ENCODE results near the gene SH2D3C.
"Not testable (repeated sequence)": the region's sequence is repeated elsewhere in the genome, so short reads cannot be mapped to it uniquely, and the experiment has no call there.

The SH2D3C gene

GRCh38 chr9:127762111-127762676 lies 16.3 kb downstream of the SH2D3C start:
- Histone ChIP-seq H3K4me3 (ENCODE audit: low read length) (no peak overlapping the region), H3K27me3 (ENCODE audit: control insufficient read depth, insufficient read depth, low read length) (no peaks in the 10 kb centered on the region), H3K4me1 (ENCODE audit: control insufficient read depth, insufficient read depth, low read length) (no peaks in the 10 kb centered on the region), H3K9ac (ENCODE audit: low read length) (no peak overlapping the region), H3K27ac (ENCODE audit: low read depth, low read length) (no peak overlapping the region), H3K36me3 (ENCODE audit: control insufficient read depth, insufficient read depth, low read length) (peaks cover 3% of the 10 kb centered on the region)

- peaks cover 3% of the 10 kb centered on the region for H3K36me3 ChIP-seq (ENCODE audit: control insufficient read depth, insufficient read depth, low read length)
- no peak overlapping the region for H3K27ac ChIP-seq (ENCODE audit: low read depth, low read length)
- H3K9ac ChIP-seq (ENCODE audit: low read length), result no peak overlapping the region
- no peaks in the 10 kb centered on the region for H3K27me3 ChIP-seq (ENCODE audit: control insufficient read depth, insufficient read depth, low read length)
- H3K4me3 ChIP-seq (ENCODE audit: low read length), result no peak overlapping the region
- no peaks in the 10 kb centered on the region for H3K4me1 ChIP-seq (ENCODE audit: control insufficient read depth, insufficient read depth, low read length)
Observed at GRCh38 chr9:127761491-127761956, 16.9 kb downstream of the SH2D3C start.

- no peak overlapping the region for H3K9ac ChIP-seq (ENCODE audit: low read length)
- H3K27me3 ChIP-seq (ENCODE audit: control insufficient read depth, insufficient read depth, low read length), result no peaks in the 10 kb centered on the region
- no peaks in the 10 kb centered on the region for H3K4me1 ChIP-seq (ENCODE audit: control insufficient read depth, insufficient read depth, low read length)
- H3K4me3 ChIP-seq (ENCODE audit: low read length), result no peak overlapping the region
- peaks cover 3% of the 10 kb centered on the region for H3K36me3 ChIP-seq (ENCODE audit: control insufficient read depth, insufficient read depth, low read length)
- H3K27ac ChIP-seq (ENCODE audit: low read depth, low read length), result no peak overlapping the region
Observed at GRCh38 chr9:127761061-127761460, 17.4 kb downstream of the SH2D3C start.

- peaks cover 3% of the 10 kb centered on the region for H3K36me3 ChIP-seq (ENCODE audit: control insufficient read depth, insufficient read depth, low read length)
- no peaks in the 10 kb centered on the region for H3K27me3 ChIP-seq (ENCODE audit: control insufficient read depth, insufficient read depth, low read length)
- no peak overlapping the region for H3K4me3 ChIP-seq (ENCODE audit: low read length)
- H3K27ac ChIP-seq (ENCODE audit: low read depth, low read length), result no peak overlapping the region
- no peaks in the 10 kb centered on the region for H3K4me1 ChIP-seq (ENCODE audit: control insufficient read depth, insufficient read depth, low read length)
- H3K9ac ChIP-seq (ENCODE audit: low read length), result no peak overlapping the region
Observed at GRCh38 chr9:127758843-127759242, 19.6 kb downstream of the SH2D3C start.

- H3K4me1 ChIP-seq (ENCODE audit: control insufficient read depth, insufficient read depth, low read length), result not testable (repeated sequence)
Observed at GRCh38 chr9:127756776-127757175, 21.7 kb downstream of the SH2D3C start.

GRCh38 chr9:127756233-127756632 lies 22.2 kb downstream of the SH2D3C start:
- H3K36me3 ChIP-seq (ENCODE audit: control insufficient read depth, insufficient read depth, low read length), result peaks cover 3% of the 10 kb centered on the region
- no peak overlapping the region for H3K9ac ChIP-seq (ENCODE audit: low read length)
- H3K4me3 ChIP-seq (ENCODE audit: low read length), result no peak overlapping the region
- H3K27me3 ChIP-seq (ENCODE audit: control insufficient read depth, insufficient read depth, low read length), result no peaks in the 10 kb centered on the region
- no peaks in the 10 kb centered on the region for H3K4me1 ChIP-seq (ENCODE audit: control insufficient read depth, insufficient read depth, low read length)
- no peak overlapping the region for H3K27ac ChIP-seq (ENCODE audit: low read depth, low read length)

More at GRCh38 chr9:127756776-127757175, 21.7 kb downstream of the SH2D3C start:
- H3K4me3 ChIP-seq (ENCODE audit: low read length); H3K9ac ChIP-seq (ENCODE audit: low read length); H3K27ac ChIP-seq (ENCODE audit: low read depth, low read length); H3K36me3 ChIP-seq (ENCODE audit: control insufficient read depth, insufficient read depth, low read length); H3K27me3 ChIP-seq (ENCODE audit: control insufficient read depth, insufficient read depth, low read length): not testable (repeated sequence)

- no peak overlapping the region for H3K27ac ChIP-seq (ENCODE audit: low read depth, low read length)
- H3K9ac ChIP-seq (ENCODE audit: low read length), result no peak overlapping the region
- no peak overlapping the region for H3K4me3 ChIP-seq (ENCODE audit: low read length)
Observed at GRCh38 chr9:127755061-127756060, 23.1 kb downstream of the SH2D3C start.

GRCh38 chr9:127754099-127755060 lies 24.1 kb downstream of the SH2D3C start:
- H3K9ac ChIP-seq (ENCODE audit: low read length), result no peak overlapping the region
- no peaks in the 10 kb centered on the region for H3K4me1 ChIP-seq (ENCODE audit: control insufficient read depth, insufficient read depth, low read length)
- H3K27ac ChIP-seq (ENCODE audit: low read depth, low read length), result no peak overlapping the region
- H3K4me3 ChIP-seq (ENCODE audit: low read length), result no peak overlapping the region
- H3K27me3 ChIP-seq (ENCODE audit: control insufficient read depth, insufficient read depth, low read length), result no peaks in the 10 kb centered on the region
- H3K36me3 ChIP-seq (ENCODE audit: control insufficient read depth, insufficient read depth, low read length), result peaks cover 6% of the 10 kb centered on the region

More at GRCh38 chr9:127755061-127756060, 23.1 kb downstream of the SH2D3C start:
- Histone ChIP-seq H3K36me3 (ENCODE audit: control insufficient read depth, insufficient read depth, low read length) (peaks cover 6% of the 10 kb centered on the region), H3K4me1 (ENCODE audit: control insufficient read depth, insufficient read depth, low read length) (no peaks in the 10 kb centered on the region), H3K27me3 (ENCODE audit: control insufficient read depth, insufficient read depth, low read length) (no peaks in the 10 kb centered on the region)

- H3K9ac ChIP-seq (ENCODE audit: low read length), result no peak overlapping the region
- H3K4me3 ChIP-seq (ENCODE audit: low read length), result no peak overlapping the region
- no peaks in the 10 kb centered on the region for H3K4me1 ChIP-seq (ENCODE audit: control insufficient read depth, insufficient read depth, low read length)
- H3K36me3 ChIP-seq (ENCODE audit: control insufficient read depth, insufficient read depth, low read length), result peaks cover 6% of the 10 kb centered on the region
- H3K27me3 ChIP-seq (ENCODE audit: control insufficient read depth, insufficient read depth, low read length), result no peaks in the 10 kb centered on the region
- no peak overlapping the region for H3K27ac ChIP-seq (ENCODE audit: low read depth, low read length)
Observed at GRCh38 chr9:127753622-127754021, 24.8 kb downstream of the SH2D3C start.

GRCh38 chr9:127753148-127753547 lies 25.3 kb downstream of the SH2D3C start:
- Histone ChIP-seq H3K9ac (ENCODE audit: low read length) (no peak overlapping the region), H3K4me3 (ENCODE audit: low read length) (no peak overlapping the region), H3K27ac (ENCODE audit: low read depth, low read length) (no peak overlapping the region), H3K27me3 (ENCODE audit: control insufficient read depth, insufficient read depth, low read length) (no peaks in the 10 kb centered on the region), H3K36me3 (ENCODE audit: control insufficient read depth, insufficient read depth, low read length) (peaks cover 3% of the 10 kb centered on the region), H3K4me1 (ENCODE audit: control insufficient read depth, insufficient read depth, low read length) (no peaks in the 10 kb centered on the region)

GRCh38 chr9:127751269-127752054 lies 27.0 kb downstream of the SH2D3C start:
- Histone ChIP-seq H3K27me3 (ENCODE audit: control insufficient read depth, insufficient read depth, low read length) (no peaks in the 10 kb centered on the region), H3K9ac (ENCODE audit: low read length) (no peak overlapping the region), H3K36me3 (ENCODE audit: control insufficient read depth, insufficient read depth, low read length) (peaks cover 3% of the 10 kb centered on the region), H3K4me3 (ENCODE audit: low read length) (no peak overlapping the region), H3K27ac (ENCODE audit: low read depth, low read length) (no peak overlapping the region), H3K4me1 (ENCODE audit: control insufficient read depth, insufficient read depth, low read length) (no peaks in the 10 kb centered on the region)

All from rectal smooth muscle tissue (tissue), 1 donor.